ENCODE data around the gene MRPL1. TPM values are rescaled to one million over a fixed set of nuclear protein-coding genes. Genes with fewer than 3 reads are reported as not detected.
A peak's percentile ranks its signal among the peaks of the same experiment; 100 is the strongest.
"Not testable (repeated sequence)": the region's sequence is repeated elsewhere in the genome, so short reads cannot be mapped to it uniquely, and the experiment has no call there.

MRPL1 gene
- total RNA-seq, 1 experiment from 2014 or later, result 60.6 TPM

- peak; percentile 20 for DNase-seq (ENCODE audit: low read depth)
Measured at GRCh38 chr4:77849278-77849965, 13.2 kb upstream of the MRPL1 start.

GRCh38 chr4:77852892-77853495 lies 9.6 kb upstream of the MRPL1 start:
- no peak for DNase-seq (ENCODE audit: low read depth)

DNA sequence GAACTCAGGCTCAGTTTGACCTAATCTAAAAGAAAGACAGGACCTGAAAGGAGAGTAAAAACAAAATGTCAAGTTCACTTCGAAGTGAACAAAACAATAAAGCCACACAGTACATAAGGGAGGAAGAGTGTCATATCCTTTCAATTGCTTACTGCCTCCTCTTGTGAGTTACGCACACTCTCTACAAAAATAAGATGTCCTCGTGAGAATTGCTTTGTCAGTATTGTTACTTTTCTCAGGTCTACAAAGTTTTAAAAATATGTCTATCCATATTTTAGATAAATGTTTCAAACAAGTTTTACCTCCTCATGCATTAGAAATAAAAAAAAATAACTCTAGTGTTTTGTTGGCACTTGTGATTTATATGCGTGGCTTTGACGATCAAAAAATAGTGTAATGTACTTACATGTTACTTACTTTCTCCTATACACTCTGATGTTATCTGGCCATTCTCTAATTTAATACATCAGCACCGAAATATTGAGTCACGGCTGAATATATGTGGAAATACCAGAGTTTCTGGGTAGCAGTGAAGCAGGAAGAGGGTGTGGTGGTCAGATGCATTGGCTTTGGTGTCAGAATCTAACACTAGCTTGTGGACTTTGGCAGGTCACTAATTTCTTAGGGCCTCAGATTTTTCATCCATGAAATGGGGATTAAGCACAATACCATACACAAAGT lies 8.1 kb upstream of the MRPL1 start:
- DNase-seq (ENCODE audit: low read depth), result no peak

- no peak for DNase-seq (ENCODE audit: low read depth)
Measured at GRCh38 chr4:77856152-77856551, 6.5 kb upstream of the MRPL1 start.

DNA sequence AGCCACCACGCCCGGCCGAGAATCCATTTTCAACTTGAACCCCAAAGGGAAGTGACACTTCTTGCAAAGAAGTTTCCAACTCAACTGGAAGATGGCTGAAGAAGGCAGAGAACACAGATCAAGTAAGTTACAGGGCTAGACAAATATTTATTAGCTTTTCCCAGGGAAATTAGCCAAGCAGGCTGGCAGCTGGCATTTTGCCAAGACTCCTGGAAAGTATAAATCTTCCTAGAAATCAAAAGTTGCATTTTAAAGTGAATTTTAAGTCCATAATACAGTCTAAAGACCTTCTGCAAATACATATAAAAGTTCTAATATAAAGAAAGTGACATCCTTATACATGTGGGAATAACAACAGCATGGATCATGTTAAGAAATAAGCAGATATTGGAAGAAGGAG lies 3.4 kb upstream of the MRPL1 start:
- no peak for DNase-seq (ENCODE audit: low read depth)

DNA sequence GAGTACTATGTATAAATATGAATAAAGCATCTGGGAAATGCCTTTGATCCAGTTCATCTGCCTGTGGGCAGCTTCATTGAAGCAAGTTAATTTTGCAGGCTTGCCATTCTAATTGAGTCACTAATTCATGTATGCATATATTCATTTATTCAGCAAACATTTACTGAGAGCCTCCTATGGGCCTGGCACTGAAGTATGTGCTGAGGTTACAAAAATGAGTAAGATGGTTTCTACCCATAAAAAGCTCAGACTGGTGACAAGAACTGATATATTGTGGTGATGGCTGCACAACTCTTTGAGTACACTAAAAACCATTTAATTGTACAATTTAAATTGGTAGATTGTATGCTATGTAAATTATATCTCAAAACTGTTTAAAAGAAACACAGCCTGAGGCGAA lies 1.1 kb upstream of the MRPL1 start:
- DNase-seq (ENCODE audit: low read depth), result no peak

DNA sequence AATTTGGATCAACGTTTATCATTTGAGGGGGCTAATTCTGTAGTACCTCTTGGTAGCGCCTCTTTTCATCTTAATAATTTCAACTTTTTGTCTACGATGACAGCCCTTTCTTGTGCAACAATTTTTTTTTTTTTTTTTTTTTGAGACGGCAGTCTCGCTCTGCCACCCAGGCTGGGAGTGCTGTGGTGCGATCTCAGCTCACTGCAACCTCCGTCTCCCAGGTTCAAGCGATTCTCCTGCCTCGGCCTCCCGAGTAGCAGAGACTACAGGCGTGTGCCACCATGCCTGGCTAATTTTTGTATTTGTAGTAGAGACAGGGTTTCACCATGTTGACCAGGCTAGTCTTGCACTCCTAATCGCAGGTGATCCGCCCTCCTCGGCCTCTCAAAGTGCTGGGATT lies 711 bp downstream of the MRPL1 start:
- not testable (repeated sequence) for DNase-seq (ENCODE audit: low read depth)

DNA sequence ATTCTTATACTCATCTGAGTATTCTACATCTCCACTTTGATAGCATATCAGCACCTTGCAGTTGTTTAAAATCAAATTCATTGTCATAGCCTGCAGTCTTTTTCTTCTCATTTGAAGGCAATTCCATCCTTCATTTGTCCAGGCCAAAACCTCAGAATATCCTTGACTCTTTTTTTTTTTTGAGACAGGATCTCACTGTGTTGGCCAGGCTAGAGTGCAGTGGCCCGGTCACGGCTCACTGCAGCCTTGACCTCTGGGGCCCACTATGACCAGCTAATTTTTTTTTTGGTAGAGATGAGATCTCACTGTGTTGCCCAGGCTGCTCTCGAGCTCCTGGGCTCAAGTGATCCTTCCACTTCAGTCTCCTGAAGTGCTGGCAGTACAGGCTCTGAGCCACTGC lies 2.6 kb downstream of the MRPL1 start:
- no peak for DNase-seq (ENCODE audit: low read depth)

DNA sequence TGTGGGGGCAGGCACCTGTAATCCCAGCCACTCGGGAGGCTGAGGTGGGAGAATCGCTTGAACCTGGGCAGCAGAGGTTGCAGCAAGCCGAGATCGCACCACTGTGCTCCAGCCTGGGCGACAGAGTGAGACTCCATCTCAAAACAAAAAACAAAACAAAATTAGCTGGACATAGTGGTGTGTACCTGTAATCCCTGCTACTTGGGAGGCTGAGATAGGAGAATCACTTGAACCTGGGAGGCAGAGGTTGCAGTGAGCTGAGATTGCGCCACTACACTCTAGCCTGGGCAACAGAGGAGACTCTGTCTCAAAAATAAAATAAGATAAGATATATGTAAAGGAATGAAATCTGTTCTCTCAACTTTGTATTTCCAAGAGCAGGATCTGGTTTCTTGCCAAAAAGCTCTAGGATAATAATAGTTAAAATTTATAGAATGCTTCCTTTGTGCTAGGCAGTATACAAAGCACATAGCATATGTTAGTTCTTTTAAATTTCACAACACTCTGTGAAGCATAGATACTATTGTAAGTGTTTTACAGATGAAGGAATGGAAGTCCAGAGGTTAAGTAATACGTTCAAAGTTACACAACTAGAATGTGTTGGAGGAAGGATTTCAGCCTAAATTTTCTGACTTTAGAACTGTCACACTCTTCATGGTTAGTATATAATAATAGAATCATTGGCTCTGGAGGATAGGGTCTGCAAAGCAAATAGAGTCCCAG lies 10.3 kb downstream of the MRPL1 start:
- no peak for DNase-seq (ENCODE audit: low read depth)

DNA sequence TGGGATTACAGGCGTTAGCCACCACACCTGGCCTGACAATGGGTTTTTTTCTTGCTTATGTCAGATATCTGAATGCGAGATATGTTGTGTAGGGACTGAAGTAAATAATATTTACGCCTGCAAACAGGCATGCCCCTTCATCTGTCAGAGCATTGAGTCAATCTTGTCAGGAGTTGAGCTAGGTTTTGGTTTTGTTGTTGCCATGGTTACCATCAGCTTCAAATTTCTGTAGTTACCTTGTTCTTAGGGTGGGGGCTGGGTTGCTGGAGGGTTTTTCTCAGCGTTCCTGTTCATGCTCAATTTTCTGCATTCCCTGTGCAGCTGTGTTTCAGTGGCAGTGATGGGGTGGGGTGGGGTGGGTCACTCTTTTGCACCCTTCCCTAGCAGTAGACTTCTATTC lies 14.5 kb downstream of the MRPL1 start:
- no peak for DNase-seq (ENCODE audit: low read depth)

DNA sequence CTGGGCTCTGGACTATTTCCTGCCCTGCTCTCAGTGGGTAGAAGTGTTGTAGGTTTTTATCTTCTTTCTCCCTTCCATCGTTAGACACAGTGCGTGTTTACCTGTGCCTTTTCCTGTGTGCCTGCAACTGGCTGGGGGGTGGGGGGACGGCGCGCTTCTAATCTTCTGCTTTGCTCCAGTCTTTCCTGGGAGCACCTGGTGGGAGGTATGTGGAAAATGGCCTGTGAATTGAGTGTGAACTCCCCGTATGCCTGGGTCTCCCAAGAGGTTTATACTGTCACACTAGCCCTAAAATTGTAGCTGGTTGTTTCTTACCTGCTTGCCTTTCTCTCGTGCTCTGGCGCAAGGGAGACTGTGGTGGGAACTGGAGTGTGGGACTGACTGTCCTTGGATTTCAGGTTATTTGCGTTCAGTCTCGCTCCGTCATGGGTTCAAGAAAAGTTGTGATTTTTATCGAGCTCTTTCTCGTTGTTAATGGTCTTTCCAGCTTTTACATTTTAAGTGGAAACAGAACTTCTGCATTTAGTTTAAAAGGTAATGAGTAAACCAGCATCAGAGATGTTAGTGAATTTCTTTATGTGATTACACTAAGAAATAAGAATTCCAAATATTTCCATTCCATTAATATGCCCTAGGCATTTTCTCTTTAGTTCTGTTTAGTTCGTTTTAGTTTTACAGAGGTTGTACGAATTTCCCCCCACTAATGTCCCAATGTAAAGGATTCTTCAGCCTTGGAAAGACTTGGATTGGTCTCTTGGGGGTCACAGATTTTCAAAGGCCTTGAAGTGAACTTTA lies 15.3 kb downstream of the MRPL1 start:
- no peak for DNase-seq (ENCODE audit: low read depth)

DNA sequence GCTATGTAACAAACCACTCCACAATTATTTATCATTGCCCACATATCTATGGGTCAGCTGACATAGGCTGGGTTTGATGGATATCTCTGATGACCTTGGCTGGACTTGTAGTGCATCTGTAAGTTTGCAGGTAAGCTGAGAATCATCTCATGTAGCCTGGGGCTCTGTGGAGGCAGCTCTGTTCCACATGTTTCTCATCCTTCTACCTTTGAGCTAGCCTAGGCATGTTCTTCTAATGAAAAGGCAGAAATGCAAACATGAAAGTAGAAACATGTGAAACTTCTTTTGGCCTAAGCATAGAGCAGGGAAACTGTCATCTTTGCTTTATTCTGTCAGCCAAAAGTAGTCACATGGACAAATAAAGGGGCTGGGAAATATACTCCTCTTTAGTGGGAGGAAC lies 18.2 kb downstream of the MRPL1 start:
- no peak for DNase-seq (ENCODE audit: low read depth)

- DNase-seq (ENCODE audit: low read depth), result peak; percentile 37
Measured at GRCh38 chr4:77881460-77882295, 19.0 kb downstream of the MRPL1 start.

- no peak for DNase-seq (ENCODE audit: low read depth)
Measured at GRCh38 chr4:77893451-77893850, 30.8 kb downstream of the MRPL1 start.

DNA sequence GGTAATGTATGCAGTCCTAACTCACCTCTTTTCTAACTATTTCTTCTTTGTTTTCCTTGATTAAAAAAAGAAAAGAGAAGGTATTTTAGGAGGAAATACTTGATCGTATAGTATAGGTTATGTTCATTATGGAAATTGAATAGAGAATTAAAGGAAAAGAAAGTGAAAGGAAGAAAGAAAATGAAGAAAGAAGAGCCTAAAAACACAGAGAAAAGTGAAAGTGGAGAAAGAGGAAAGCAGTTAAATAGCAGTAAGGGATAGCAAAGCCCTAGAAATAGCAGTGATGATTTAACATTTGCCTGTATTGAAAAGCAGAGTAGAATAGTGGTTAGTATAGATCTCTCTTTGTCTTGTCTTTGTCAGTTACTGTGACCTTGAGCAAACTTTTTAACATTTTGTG lies 37.0 kb downstream of the MRPL1 start:
- DNase-seq (ENCODE audit: low read depth), result no peak

GRCh38 chr4:77903186-77903585 lies 40.6 kb downstream of the MRPL1 start:
- DNase-seq (ENCODE audit: low read depth), result no peak

DNA sequence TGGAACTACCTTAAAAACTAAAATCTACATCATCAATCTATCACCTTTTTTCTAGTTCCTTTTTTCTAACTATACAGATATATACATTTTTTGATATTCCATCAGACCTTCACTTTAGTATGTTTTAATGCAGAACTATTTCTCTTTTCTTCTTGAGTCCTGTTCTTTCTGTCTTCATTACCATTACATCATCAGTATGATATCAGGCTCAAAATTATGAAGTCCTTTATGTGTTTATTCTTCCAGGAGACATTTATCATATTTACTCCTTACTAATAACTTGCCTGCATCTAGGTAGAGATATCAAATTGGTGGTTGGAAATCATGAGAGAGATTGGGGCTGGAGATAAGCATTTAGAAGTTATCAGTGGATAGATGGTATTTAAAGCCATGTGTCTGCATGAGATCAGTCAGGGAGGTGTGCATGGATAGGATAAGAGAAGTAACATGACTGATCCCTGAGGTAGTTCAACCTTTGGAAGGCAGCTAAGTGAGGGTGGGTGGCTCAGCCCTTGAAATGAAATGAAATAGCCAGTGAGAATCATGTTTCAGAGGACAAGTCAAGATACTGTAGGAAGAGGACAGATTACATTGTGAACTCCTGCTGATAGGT lies 43.1 kb downstream of the MRPL1 start:
- DNase-seq (ENCODE audit: low read depth), result no peak

- no peak for DNase-seq (ENCODE audit: low read depth)
Measured at GRCh38 chr4:77910676-77911075, 48.0 kb downstream of the MRPL1 start.

DNA sequence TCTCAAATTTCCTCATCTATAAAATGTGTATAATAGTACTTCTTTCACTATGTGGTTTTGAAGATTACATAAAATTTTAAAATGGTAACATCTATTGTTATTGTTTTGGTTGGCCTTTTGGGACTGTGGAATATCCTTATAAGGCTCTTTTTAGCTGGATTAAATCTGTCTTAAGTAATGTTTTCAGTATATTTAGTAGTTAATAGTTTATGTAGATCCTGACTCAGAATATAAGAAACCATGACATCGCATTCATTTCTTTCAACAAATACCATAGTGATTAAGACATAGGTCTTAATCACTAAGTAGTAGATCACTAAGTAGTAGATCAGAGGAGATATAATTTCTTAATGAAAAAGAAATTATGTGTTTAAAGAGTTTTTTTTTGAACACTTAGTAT lies 48.5 kb downstream of the MRPL1 start:
- no peak for DNase-seq (ENCODE audit: low read depth)

GRCh38 chr4:77911842-77912450 lies 49.3 kb downstream of the MRPL1 start:
- DNase-seq (ENCODE audit: low read depth), result no peak
